Suprapubic skin (tissue), 4 donors: ENCODE measurements around the gene MYO5A. TPM values are rescaled to one million over a fixed set of nuclear protein-coding genes. Genes with fewer than 3 reads are reported as not detected.

Source experiments
- DNase-seq, 2 donors: peaks; one replicate each; pipeline ENCODE4 v3.0.0-alpha.2; 2019; ENCODE audit warnings: low spot score in 2 of 2
- H3K27ac ChIP-seq: fragments of 200-600 bp; sonication (generic); one replicate; pipeline ENCODE4 v1.5.1; 2019
- H3K27me3 ChIP-seq: fragments of 200-600 bp; sonication (generic); one replicate; pipeline ENCODE4 v1.5.1; 2019
- H3K36me3 ChIP-seq: fragments of 200-600 bp; sonication (generic); one replicate; pipeline ENCODE4 v1.5.1; 2019
- H3K4me1 ChIP-seq: fragments of 200-600 bp; sonication (generic); one replicate; pipeline ENCODE4 v1.5.1; 2019
- H3K4me3 ChIP-seq: fragments of 200-600 bp; sonication (generic); one replicate; pipeline ENCODE4 v1.5.1; 2019; ENCODE audit warnings: mild to moderate bottlenecking
- H3K9me3 ChIP-seq: fragments of 200-600 bp; sonication (generic); one replicate; pipeline ENCODE4 v1.5.1; 2019
- CTCF ChIP-seq, 2 donors: fragments of 200-600 bp in 1 of 2; fragments of 450-650 bp in 1 of 2; sonication (generic) in 1 of 2; IDR thresholded peaks; one replicate each; pipeline ENCODE4 v1.5.1; 2016 to 2019; ENCODE audit warnings: antibody characterized with exemption in 2 of 2, mild to moderate bottlenecking in 1 of 2, moderate library complexity in 1 of 2
- EP300 ChIP-seq: sonication (generic); formaldehyde crosslinking; IDR thresholded peaks from one replicate; pipeline ENCODE4 v1.6.1; 2017; ENCODE audit warnings: antibody characterized with exemption
- POLR2A ChIP-seq, 2 donors: fragments of 450-650 bp; IDR thresholded peaks; one replicate each; pipeline ENCODE4 v1.6.1; 2017; ENCODE audit warnings: antibody characterized with exemption in 2 of 2, mild to moderate bottlenecking in 2 of 2, moderate library complexity in 2 of 2
- POLR2AphosphoS5 ChIP-seq, 3 donors: sonication (generic); formaldehyde crosslinking; IDR thresholded peaks; one replicate each; pipeline ENCODE4 v1.6.1; 2017; ENCODE audit warnings: antibody characterized with exemption in 3 of 3
- WGBS: methylation state at CpG from one replicate; pipeline ENCODE4 v1.1.5; 2018; 5-methylcytosine and 5-hydroxymethylcytosine counted together
- total RNA-seq, 4 donors: library from RNA; depleted of rRNA; stranded (reverse); fragments of >200 nt; gene quantifications; one replicate each; pipeline ENCODE4 v1.1.0, GENCODE V29; 2016

Gene MYO5A
- total RNA-seq, 4 donors from 2014 or later, result 37.4 to 73.7 (median 47.0) TPM

GRCh38 chr15:52352086-52352485, 176.6 kb downstream of the MYO5A start:
- DNase-seq, result no peak
- H3K27ac ChIP-seq, result peak overlapping the region; percentile 9
- no peaks in the 10 kb centered on the region for H3K9me3 ChIP-seq
- H3K36me3 ChIP-seq, result peaks cover 50% of the 10 kb centered on the region
- H3K27me3 ChIP-seq, result no peaks in the 10 kb centered on the region
- peaks cover 2% of the 10 kb centered on the region for H3K4me1 ChIP-seq
- TF ChIP-seq POLR2A (IDR thresholded peaks at IDR 0.05), result no peak
- TF ChIP-seq POLR2AphosphoS5 (IDR thresholded peaks at IDR 0.05), result no peak
- no peak for TF ChIP-seq EP300
- TF ChIP-seq CTCF (IDR thresholded peaks at IDR 0.05), result no peak
- WGBS, result 90% methylated on average over 1 of the region's 1 CpG
- H3K4me3 ChIP-seq, result no peak overlapping the region

- peaks cover 50% of the 10 kb centered on the region for H3K36me3 ChIP-seq
- no peaks in the 10 kb centered on the region for H3K9me3 ChIP-seq
- TF ChIP-seq CTCF (IDR thresholded peaks at IDR 0.05), result no peak
- TF ChIP-seq POLR2A (IDR thresholded peaks at IDR 0.05), result no peak
- TF ChIP-seq EP300, result no peak
- no peak for TF ChIP-seq POLR2AphosphoS5 (IDR thresholded peaks at IDR 0.05)
- 92% methylated on average over 9 of the region's 9 CpGs for WGBS
- no peaks in the 10 kb centered on the region for H3K27me3 ChIP-seq
- H3K4me3 ChIP-seq, result no peak overlapping the region
- no peak overlapping the region for H3K27ac ChIP-seq
- DNase-seq, result no peak
- peaks cover 2% of the 10 kb centered on the region for H3K4me1 ChIP-seq
Measured at GRCh38 chr15:52351206-52351908, 177.3 kb downstream of the MYO5A start.

GRCh38 chr15:52350423-52350822, 178.3 kb downstream of the MYO5A start:
- Histone ChIP-seq H3K27ac (no peak overlapping the region), H3K36me3 (peaks cover 57% of the 10 kb centered on the region), H3K4me1 (peaks cover 2% of the 10 kb centered on the region), H3K4me3 (no peak overlapping the region), H3K9me3 (no peaks in the 10 kb centered on the region), H3K27me3 (no peaks in the 10 kb centered on the region)
- DNase-seq, result no peak
- TF ChIP-seq CTCF (IDR thresholded peaks at IDR 0.05) (no peak), POLR2AphosphoS5 (IDR thresholded peaks at IDR 0.05) (no peak), POLR2A (IDR thresholded peaks at IDR 0.05) (no peak), EP300 (no peak)
- 92% methylated on average over 2 of the region's 2 CpGs for whole genome bisulfite sequencing

GRCh38 chr15:52349052-52349700, 179.5 kb downstream of the MYO5A start:
- H3K36me3 ChIP-seq, result peaks cover 66% of the 10 kb centered on the region
- H3K4me3 ChIP-seq, result no peak overlapping the region
- TF ChIP-seq CTCF (IDR thresholded peaks at IDR 0.05) (no peak), POLR2AphosphoS5 (IDR thresholded peaks at IDR 0.05) (no peak), POLR2A (IDR thresholded peaks at IDR 0.05) (no peak), EP300 (no peak)
- 87% methylated on average over 6 of the region's 6 CpGs for WGBS
- no peak overlapping the region for H3K27ac ChIP-seq
- H3K27me3 ChIP-seq, result no peaks in the 10 kb centered on the region
- no peak for DNase-seq
- H3K9me3 ChIP-seq, result no peaks in the 10 kb centered on the region
- H3K4me1 ChIP-seq, result peaks cover 2% of the 10 kb centered on the region

- 98% methylated on average over 5 of the region's 5 CpGs for WGBS
- Histone ChIP-seq H3K27ac (no peak overlapping the region), H3K4me1 (peaks cover 2% of the 10 kb centered on the region), H3K36me3 (peaks cover 63% of the 10 kb centered on the region), H3K9me3 (no peaks in the 10 kb centered on the region), H3K4me3 (no peak overlapping the region), H3K27me3 (no peaks in the 10 kb centered on the region)
- no peak for DNase-seq
- TF ChIP-seq CTCF (IDR thresholded peaks at IDR 0.05), result no peak
- no peak for TF ChIP-seq EP300
- no peak for TF ChIP-seq POLR2A (IDR thresholded peaks at IDR 0.05)
- no peak for TF ChIP-seq POLR2AphosphoS5 (IDR thresholded peaks at IDR 0.05)
Measured at GRCh38 chr15:52348056-52348745, 180.5 kb downstream of the MYO5A start.
